ENCODE measurements around the gene LRRC10B. TPM values are rescaled to one million over a fixed set of nuclear protein-coding genes. Genes with fewer than 3 reads are reported as not detected.

The LRRC10B gene
- total and polyA plus RNA-seq, 12 donors, result 0.33 to 2.6 (median 0.70) TPM; not detected in 1

DNA sequence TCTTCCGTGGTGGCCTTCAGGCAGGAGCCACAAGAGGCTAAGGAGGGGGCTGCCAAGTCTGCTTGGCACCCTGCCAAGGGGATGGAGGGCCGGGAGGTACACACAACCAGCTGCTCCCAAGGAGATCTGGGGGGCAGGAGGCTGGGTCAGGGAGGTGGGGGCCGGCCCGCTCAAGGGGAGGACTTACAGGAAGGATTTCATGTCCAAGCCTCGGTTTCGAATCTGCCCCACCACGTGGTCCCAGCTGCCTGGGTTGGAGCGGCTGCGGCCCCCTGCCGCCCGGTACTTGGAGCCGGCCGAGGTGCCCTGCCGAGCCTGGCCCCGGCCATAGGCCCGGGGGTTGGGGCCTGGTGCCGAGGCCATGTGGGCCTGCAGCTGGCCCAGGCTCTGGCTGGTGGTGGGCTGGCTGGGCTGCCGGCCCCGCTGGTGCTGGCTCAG, 33.5 kb downstream of the LRRC10B start:
- ATAC-seq (peak in 1 of 8 donors; percentile 1), DNase-seq (no peak)
- H3K27ac ChIP-seq, result no peak overlapping the region
- H3K27me3 ChIP-seq, result no peaks in the 10 kb centered on the region
- H3K9me3 ChIP-seq, result no peaks in the 10 kb centered on the region
- intact Hi-C loops (cut with DNase I), result no loop called here
- TF ChIP-seq, protein P1, sequence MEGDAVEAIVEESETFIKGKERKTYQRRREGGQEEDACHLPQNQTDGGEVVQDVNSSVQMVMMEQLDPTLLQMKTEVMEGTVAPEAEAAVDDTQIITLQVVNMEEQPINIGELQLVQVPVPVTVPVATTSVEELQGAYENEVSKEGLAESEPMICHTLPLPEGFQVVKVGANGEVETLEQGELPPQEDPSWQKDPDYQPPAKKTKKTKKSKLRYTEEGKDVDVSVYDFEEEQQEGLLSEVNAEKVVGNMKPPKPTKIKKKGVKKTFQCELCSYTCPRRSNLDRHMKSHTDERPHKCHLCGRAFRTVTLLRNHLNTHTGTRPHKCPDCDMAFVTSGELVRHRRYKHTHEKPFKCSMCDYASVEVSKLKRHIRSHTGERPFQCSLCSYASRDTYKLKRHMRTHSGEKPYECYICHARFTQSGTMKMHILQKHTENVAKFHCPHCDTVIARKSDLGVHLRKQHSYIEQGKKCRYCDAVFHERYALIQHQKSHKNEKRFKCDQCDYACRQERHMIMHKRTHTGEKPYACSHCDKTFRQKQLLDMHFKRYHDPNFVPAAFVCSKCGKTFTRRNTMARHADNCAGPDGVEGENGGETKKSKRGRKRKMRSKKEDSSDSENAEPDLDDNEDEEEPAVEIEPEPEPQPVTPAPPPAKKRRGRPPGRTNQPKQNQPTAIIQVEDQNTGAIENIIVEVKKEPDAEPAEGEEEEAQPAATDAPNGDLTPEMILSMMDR (IDR thresholded peaks at IDR 0.05), result no peak
- H3K4me3 ChIP-seq, result no peak overlapping the region
- no peaks in the 10 kb centered on the region for H3K36me3 ChIP-seq
- H3K4me1 ChIP-seq, result peaks cover 0 to 40% (median 16%) of the 10 kb centered on the region in 9 donors
- WGBS, 2 donors, result 53 to 61% methylated on average over 19 of the region's 19 CpGs

DNA sequence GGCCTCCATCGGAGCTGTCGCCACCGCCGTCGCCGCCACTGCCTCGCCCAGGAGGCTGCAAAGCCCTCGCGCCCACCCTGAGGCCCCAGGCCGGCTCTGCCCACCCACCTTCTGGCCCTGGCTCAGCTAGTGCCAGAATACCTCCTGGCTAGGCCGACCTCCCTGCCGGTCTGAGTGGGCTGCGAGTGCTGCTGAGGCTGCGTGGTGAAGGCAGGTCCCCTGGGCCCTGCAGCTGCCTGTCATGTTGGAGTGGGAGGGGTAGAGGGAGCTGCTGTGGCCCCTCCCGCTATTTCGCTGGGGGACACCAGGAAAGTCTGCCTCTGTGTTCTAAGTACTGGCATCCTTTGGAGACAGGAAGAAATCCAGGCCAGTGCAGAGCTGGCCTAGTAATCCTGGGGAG, 34.2 kb downstream of the LRRC10B start:
- no peak overlapping the region for H3K4me3 ChIP-seq
- WGBS, 2 donors, result 75 to 81% methylated on average over 16 of the region's 16 CpGs
- intact Hi-C loops (cut with DNase I), result no loop called here

DNA sequence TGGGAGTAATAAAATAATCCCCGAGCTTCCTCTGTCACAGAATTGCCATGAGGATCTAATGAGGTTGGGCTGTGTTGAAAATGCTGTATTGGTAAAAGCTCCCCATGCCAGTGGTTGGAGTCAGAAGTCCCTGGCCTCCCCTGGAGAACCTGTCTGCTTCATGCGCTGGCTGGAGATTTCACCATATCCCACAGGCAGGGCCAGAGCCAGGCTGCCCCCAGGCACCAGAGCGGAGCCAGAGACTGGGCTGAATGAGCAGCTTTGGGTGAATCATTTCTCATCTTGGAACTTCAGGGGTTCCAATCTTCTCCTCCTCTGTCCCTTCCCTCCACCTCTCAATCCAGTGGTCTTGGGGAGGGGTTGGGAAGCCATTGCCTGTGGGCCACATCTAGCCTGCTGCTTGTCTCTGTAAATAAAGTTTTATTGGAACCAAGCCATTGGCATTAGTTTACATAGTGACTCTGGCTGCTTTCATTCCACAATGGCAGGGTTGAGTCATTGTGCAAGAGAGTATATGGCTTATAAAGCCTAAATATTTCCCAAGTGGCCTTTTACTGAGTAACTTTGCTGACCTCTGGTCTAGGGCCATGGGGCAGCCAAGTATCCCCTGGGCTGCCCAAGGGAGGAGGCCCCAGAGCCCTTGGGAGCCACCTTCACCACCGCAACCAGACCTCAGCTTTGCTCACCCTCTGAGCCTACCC, 35.2 kb downstream of the LRRC10B start:
- TF ChIP-seq, protein P1 (IDR thresholded peaks at IDR 0.05), result no peak
- no peak for DNase-seq
- Histone ChIP-seq H3K27ac (no peak overlapping the region), H3K27me3 (no peaks in the 10 kb centered on the region), H3K4me3 (no peak overlapping the region), H3K9me3 (no peaks in the 10 kb centered on the region), H3K4me1 (peaks cover 0 to 35% (median 12%) of the 10 kb centered on the region in 9 donors), H3K36me3 (no peaks in the 10 kb centered on the region)
- ATAC-seq, result no peak
- WGBS, 2 donors, result 97 to 98% methylated on average over 4 of the region's 4 CpGs
- intact Hi-C loops (cut with DNase I), result no loop called here

More for the DNA sequence above, 34.2 kb downstream of the LRRC10B start:
- no peak overlapping the region for H3K27ac ChIP-seq
- H3K9me3 ChIP-seq, result no peaks in the 10 kb centered on the region
- peaks cover 0 to 40% (median 16%) of the 10 kb centered on the region in 9 donors for H3K4me1 ChIP-seq
- H3K36me3 ChIP-seq, result no peaks in the 10 kb centered on the region
- no peaks in the 10 kb centered on the region for H3K27me3 ChIP-seq
- ATAC-seq (no peak), DNase-seq (no peak)
- TF ChIP-seq, protein P1 (IDR thresholded peaks at IDR 0.05), result no peak

DNA sequence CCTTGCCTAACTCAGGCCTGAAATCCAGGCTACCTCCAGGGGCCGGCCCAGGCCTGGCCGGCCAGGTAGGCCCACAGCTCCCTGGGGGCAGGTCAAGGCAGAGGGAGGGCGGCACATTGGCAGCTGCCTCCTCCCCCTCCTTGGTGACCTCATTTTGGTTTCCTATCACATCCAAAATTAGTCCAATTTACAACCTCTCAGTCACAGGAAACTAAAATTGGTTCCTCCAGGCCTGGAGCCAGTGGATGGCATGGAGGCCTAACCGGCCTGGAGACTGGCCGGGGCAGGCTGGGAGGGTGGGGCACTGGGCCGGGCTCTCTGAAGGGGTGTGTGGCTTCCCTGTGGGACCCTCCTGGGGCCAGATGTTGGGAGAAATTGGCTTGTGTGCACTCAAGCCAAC, 35.9 kb downstream of the LRRC10B start:
- TF ChIP-seq, protein P1 (IDR thresholded peaks at IDR 0.05), result no peak
- ATAC-seq (peak in 1 of 8 donors; percentile 47), DNase-seq (no peak)
- H3K36me3 ChIP-seq, result no peaks in the 10 kb centered on the region
- H3K4me1 ChIP-seq, result peaks cover 0 to 31% (median 10%) of the 10 kb centered on the region in 9 donors
- H3K9me3 ChIP-seq, result no peaks in the 10 kb centered on the region
- no peak overlapping the region for H3K27ac ChIP-seq
- intact Hi-C loops (cut with DNase I), result no loop called here
- H3K27me3 ChIP-seq, result no peaks in the 10 kb centered on the region
- no peak overlapping the region for H3K4me3 ChIP-seq
- WGBS, 2 donors, result 86 to 98% methylated on average over 6 of the region's 6 CpGs

Measured in heart right ventricle (tissue), 16 donors.